ENCODE results near the gene DDX60.
"Not testable (repeated sequence)": the region's sequence is repeated elsewhere in the genome, so short reads cannot be mapped to it uniquely, and the experiment has no call there.

Gene DDX60

DNA sequence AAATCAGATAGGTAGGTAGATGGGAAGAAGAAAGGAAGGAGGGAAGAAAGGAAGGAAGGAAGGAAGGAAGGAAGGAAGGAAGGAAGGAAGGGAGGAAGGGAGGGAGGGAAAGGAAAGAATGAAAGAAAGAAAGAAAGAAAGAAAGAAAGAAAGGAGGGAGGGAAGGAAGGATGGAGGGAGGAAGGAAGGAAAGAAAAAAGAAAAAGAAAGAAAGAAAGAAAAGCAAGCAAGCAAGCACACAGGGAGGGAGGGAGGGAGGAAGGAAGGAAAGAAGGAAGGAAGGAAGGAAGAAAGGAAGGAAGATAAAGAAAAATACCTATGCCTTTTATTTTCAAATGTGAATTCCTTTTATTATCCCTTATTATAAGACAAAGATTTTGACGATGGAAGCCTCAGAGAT is 32.7 kb downstream of the DDX60 start:
- DNase-seq: not testable (repeated sequence)

DNA sequence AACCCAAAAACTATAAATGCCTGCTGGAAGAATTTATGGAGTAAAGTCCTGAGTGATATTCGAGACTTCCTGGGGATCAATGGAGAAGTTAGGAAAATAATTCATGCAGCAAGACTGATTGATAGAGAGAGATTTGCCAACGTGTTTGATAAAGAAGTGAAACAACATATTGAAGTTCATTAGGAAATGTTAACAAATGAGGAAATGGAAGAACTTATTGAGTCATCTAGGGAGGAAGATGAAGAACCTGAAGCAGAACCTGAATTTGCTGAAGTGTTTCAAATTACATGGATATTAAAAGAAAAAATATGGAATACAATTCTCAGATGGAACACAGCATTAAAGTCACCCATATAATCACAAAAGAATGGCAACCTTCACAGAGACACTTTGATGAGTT is 39.0 kb downstream of the DDX60 start:
- DNase-seq: no peak

DNA sequence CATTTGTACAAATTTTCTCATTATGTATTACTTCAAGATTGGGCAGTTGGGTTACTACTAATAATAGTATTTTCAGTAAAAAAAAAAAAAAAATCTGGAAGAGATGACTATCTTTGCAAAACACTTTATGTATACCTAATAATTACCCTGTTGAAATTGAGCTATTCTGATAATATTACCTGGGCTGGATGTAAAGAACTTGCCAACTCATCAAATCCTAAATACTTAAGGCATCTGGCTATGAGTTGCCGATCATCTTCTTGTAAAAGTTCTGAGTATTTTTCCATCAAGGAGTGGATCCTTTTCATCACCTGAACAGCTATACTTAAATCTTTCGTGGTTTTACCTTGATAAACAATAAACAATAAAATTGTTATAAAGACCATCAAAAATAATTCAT is 42.7 kb downstream of the DDX60 start:
- DNase-seq: no peak

DNA sequence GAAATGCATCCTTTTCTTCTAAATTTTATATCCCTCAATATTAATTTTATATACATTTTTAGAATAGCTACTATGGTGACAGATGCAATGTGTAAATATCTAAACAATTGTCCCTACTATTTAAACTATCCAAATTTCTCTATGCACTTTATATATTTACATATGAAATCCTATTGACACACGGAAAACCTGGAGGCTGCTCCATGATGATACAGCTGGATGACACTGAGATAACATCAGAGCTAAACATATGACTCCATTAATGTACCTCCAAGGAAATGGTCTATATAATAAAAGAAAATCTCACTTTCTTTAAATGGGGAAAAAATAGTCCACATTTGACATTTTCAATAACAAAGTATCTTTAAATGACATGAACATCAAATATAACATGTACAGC is 43.7 kb downstream of the DDX60 start:
- no peak for DNase-seq

DNA sequence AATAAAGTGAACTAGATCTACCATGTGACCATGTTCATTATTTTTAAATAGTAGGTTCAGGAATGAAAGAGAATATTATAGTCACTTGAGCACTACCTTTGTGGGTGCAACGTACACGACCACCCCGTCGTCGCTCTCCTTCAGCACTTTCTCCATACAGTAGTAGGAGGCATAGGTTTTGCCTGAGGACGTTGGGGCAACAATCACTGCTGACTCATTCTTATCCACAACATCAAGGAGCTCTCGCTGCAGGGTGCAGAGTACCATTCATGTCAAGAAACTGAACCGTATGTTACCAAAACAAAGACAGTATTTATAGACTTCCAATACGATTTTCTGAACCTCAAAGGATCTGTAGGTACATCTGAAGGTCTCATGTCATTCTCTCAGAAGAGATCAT is 44.7 kb downstream of the DDX60 start:
- DNase-seq: no peak

DNA sequence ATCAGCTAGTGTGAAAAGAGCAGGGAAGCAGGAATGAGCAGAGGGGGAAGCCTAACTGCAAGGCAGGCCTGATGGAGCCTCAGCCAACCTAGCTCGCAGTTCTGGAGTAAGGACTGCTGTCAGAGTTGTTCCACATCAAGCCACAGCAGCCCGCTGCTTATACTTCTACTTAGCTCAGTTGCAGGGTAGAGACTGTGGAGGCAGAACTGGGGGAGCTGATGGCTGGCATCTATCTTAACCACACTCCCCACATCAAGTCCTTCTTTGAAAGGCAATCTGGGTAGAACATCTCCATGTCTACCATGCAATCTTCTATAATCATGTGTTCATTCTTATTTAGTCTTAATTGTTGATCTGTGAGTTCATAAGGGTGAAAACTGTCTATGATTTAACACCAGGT is 46.1 kb downstream of the DDX60 start:
- DNase-seq: no peak

DNA sequence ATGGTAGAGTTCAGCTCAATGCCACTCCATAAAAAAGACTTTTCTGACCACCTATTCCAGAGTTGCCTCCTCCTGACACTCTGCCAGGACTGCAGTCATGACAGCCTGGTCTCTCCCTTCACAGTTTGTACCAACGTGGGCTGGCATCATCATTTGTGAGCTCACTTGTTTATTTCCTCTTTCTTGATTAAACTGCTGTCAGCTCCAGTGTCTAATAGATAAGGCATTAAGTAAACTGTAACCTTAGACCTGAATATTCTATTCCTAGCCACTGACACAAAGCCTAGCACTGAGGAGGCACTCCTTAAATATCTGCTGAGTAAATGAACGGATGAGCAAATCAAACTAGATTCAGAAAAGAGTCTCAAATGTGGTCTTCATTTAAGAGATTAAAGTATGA is 48.7 kb downstream of the DDX60 start:
- DNase-seq: no peak

DNA sequence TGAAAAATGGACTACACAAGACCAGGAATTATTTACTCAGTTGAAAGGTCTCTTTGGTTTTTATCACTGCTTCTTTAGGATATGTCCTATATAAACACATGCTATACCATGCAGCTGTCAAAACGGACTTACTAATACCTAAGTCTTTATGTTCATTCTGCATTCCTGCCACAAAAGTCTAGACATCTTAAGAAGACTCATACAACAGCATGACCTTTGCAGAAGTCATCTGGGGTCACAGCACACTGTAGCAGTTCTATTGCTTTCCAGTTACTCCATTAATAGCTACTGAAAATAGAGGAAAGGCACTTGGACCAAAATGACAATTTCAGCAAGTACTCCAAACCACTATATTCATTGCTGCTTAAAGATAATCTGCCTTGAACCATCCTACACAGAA is 53.2 kb downstream of the DDX60 start:
- no peak for DNase-seq

DNA sequence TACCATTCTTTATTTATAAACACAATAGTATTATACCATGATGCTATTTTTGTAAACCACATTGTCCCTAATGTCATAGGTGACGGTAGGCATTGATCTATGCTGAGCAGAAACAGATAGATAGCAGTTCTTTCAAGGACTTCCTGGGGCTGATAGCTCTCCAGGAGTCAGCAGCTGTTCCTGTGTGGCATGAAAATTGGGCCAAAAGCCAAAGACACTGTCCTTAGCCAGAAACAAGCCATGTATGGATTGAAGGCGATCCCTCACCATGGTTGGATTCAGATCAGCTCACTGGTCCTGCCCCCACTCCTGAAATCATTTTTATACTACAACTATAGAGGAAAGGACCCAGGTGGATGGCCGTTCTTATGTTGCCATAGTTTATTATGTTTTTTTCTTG is 53.6 kb downstream of the DDX60 start:
- peak; percentile 22 for DNase-seq

DNA sequence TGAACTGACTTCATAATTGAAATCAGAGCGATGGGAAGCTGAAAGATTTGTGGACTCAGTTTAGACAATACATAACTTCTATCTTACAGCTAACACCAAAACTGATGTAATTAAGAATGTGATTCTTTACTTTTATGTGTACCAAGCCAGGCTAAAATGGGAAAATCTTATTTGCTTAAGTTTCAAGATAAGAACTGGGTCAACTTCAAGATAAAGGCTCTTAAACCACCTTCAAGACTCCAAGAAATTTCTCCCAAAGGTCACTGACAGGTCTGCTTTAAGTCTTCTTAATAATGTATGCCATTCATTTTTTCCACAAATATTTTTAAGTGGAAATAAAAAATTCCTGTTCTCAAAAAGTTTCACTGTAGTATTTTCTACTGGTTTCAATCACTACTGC is 55.5 kb downstream of the DDX60 start:
- no peak for DNase-seq

DNA sequence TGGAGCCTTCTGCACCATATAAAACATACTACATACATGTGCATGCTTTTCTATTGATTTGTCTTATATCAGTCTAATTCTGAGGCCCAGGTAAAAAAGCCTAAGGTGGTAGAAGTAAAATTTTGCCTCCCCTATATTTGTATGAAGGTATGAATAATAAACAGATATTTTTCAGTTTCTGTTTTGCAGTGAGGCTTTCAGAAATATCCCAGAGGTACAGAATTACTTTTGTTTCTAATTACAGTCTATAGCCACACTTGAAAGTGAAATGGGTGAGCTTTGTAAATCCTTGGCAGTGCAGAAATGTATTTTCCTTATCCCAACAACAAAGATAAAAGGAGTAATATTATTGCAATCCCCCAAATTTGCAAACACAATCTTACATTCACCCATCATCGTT is 59.5 kb downstream of the DDX60 start:
- no peak for DNase-seq

DNA sequence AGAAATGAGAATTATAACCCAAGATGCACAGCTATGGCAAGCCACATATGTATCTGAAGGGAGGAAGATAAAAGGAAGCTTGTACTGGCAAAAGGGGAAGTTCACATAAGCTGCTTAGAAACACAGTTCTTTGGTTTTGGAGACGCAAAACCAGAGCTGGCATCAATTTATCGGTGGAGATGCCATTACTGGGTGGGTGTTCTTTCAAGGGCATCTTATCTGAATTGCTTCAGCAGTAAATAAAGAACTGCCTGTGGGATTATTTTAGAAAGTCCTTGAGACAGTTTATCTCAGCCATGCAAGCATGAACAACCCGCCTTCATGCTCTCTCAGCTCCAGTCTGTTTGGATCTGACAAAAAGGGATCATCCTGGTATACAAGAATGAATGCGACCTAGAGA is 60.8 kb downstream of the DDX60 start:
- no peak for DNase-seq

DNA sequence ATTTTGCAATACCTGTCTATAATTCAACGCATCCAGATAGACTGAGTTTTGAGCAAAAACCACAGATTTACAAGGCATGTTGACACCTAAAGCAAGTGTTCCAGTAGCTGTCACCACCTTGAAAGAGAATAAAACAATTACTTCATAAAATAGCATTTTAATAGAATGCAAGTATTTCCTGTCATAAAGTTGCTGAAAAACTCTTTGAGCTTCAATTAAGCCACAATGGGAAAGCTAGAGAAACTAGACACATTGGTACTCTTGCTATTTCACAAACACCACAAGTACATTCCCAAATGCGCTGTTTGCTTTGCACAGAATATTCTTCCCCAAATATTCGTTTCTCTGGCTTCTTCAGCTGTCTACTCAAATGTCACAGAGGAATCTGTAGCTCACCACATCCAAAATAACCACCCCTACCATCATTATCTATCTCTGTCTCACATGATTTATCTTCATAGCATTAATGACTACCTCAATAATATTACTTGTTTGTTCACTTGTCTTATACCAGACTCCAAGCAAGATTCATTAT is 70.3 kb downstream of the DDX60 start:
- DNase-seq: no peak

DNA sequence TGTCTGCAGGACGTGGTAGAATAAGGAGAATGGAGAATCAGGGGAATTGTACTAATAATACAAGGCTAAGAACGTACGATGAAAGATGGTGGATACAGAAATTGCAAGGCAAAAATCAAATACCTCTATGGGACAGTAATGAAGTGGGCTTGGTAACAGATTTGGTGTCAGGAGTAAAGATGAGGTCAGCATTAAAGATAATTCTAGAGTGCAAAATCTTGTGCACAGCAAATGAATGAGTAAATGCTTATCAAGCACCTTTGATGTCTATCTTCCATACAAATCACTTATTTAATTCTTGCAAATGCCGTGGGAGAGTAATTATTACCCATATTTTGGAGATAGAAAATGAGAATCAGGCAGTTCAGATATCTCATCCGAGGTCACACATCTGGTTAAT is 70.9 kb downstream of the DDX60 start:
- no peak for DNase-seq

DNA sequence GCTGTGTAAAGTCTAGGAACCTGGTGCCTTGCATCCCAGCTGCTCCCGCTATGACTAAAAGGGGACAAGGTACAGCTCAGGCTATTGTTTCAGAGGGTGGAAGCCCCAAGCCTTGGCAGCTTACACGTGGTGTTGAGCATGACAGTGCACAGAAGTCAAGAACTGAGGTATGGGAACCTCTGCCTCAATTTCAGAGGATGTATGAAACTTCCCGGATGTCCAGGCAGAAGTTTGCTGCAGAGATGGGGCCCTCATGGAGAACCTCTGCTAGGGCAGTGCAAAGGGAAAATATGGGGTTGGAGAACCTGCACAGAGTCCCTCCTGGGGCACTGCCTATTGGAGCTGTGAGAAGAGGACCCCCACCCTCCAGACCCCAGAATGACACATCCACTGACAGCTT is 76.6 kb downstream of the DDX60 start:
- no peak for DNase-seq

DNA sequence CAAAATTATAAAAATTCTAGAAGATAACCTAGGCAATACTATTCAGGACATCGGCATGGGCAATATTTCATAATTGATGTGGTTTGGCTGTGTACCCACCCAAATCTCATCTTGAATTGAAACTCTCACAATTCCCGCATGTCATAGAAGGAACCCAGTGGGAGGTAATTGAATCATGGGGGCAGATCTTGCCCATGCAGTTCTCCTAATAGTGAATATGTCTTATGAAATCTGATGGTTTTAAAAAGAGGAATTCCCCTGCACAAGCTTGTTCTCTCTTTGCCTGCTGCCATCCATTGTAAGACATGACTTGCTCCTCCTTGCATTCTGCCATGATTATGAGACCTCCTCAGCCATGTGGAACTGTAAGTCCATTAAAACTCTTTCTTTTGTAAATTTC is 77.7 kb downstream of the DDX60 start:
- no peak for DNase-seq

DNA sequence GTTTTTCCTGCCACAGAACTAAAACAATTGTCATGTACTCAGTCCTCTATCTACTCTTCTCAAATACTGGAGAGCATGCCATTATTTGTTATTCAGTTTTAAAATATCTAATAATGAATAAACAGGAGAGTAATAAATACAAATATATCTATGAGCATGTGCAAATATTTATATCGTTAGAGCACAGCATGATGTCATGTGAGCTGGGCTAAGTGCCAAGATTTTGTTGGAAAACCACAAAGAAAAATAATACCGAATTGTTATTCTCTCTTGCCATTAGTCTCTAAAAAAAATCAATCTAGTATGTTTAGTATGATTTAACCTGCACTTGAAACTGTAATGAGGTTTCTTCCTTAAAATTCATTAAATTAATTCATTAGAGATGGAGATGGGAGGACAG is 97.3 kb downstream of the DDX60 start:
- peak; percentile 53 for DNase-seq

DNA sequence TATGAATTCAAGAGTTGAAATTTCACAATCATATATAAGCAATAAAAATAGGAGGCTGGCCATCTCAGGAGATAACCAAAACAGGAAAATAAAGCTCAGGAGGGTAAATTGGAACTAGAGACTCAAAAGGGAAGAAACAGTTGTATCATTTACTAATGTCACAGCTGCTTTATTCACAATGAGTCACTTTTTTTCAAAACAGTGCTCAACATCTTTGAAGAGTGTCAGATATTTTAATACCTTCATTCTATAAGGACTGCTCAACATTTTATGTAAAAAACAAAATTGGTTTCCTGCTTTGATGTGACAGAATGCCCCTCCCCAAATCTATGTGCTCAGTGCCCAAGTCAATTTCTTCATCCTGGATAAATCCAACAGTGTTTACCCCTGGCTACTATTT is 97.7 kb downstream of the DDX60 start:
- DNase-seq: no peak

DNA sequence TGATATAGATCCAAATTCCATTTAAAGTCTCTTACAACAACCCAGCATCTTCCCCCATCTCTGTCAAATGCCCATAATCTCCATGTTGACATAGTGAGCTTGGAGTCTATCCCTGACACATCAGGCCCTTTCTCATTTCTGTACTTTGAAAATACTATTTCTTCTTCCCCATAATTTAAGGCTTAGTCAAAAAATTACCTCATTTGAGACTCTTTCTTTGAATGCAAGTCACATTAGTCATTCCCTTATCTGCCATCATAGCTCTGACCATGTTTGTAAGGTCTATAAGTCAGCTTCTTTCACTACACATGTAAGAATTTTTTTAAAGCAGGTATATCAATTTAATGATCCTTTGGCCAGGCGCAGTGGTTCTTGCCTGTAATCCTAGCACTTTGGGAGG is 99.9 kb downstream of the DDX60 start:
- no peak for DNase-seq

DNA sequence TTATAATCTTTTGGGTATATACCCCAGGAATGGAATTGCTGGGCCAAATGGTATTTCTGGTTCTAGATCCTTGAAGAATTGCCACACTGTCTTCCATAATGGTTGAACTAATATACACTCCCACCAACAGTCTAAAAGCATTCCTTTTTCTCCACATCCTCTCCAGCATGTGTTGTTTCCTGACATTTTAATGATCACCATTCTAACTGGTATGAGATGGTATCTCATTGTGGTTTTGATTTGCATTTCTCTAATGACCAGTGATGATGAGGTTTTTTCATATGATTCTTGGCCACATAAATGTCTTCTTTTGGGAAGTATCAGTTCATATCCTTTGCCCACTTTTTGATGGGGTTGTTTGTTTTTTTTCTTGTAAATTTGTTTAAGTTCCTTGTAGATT is 105.0 kb downstream of the DDX60 start:
- not testable (repeated sequence) for DNase-seq

DNA sequence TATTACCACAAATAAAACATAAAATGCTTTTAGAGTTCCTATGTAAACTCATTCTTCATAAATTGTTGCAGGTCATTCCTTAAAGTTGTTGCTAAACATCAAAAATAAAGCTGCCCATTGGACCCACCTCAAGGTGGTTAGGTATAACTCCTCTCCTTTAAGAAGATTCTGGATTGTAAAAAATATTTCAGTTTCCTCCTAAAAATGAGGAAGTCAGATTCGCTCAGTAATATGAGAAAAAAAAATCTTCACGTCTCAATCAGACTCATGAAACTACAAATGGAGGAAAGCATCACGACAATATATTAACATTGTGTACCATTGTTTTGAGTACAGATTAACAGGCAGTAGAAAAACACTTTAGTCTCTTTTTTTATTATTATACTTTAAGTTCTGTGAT is 105.9 kb downstream of the DDX60 start:
- no peak for DNase-seq

DNA sequence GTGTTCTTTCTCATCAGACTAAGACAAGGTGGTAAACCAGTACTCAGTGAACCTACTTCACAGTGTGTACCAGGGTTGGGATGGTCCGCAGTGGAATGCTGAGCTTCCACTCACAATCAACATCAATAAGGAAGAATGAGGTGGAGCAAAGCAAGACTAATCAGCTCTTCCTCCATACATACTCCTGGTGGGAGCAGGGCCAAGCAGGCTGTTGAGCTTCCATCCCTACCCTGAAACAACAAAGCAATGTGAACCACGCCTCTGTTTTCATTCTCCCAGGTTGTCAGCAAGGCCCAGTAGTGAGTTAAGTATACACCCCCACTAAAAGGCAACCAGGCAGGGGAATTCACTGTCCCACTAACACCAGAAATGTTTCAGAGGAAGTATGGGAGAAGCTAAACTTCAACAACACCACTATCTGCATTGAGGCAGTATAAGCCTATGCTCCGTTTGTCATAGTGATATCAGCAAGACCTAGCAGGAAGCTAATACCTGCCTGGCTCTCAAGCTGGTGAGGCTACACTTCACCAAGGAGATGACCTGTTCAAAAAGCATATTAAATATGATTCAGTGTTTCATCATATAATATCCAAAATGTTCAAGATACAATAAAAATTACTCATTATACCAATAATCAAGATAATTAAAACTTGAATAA is 109.5 kb downstream of the DDX60 start:
- DNase-seq: no peak

DNA sequence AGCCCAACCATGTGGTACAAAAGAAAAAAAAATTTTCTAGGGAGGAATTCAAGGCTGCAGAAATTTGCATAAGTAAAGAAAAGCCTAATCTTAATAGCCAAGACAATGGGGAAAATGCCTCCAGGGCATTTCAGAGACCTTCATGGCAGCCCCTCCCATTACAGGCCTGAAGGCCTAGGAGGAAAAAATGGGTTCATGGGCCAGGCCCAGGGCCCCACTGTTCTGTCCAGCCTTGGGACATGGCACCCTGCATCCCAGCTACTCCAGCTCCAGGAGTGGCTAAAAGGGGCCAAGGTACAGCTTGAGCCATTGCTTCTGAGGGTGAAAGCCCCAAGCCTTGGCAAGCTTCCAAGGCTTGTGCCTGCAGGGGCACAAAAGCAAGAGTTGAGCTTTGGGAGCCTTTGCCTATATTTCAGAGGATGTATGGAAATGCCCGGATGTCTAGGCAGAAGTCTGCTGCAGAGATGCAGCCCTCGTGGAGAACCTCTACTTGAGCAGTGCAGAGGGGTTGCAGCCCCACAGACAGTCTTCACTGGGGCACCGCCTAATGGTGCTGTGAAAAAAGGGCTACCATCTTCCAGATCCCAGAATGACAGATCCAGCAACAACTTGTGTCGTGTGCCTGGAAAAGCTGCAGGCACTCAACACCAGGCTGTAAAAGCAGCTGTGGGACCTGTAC is 115.2 kb downstream of the DDX60 start:
- no peak for DNase-seq

DNA sequence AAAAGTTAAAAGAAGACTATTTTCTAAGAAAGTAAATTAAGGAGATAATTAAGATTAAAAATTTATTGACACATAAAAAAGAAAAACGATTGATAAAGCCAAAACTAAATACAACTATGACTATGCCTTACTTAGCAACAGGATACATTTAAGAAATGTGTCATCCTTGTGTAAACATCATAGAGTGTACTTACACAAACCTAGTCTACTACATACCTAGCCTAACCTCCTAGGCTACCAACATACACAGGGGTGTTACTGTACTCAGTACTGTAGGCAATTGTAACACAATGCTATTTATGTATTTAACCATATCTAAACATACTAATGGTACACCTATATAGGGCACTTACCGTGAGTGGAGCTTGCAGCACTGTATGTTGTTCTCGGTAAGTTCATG is 117.9 kb downstream of the DDX60 start:
- DNase-seq: no peak
